ENCODE measurements around the gene FAM53A.

The FAM53A gene

GRCh38 chr4:1656986-1657385 is 27.1 kb downstream of the FAM53A start:
- no peak for DNase-seq (ENCODE audit: extremely low spot score)
- TF ChIP-seq L3MBTL2 (conservative IDR thresholded peaks at IDR 0.05), result no peak
- TF ChIP-seq NFRKB (IDR thresholded peaks at IDR 0.05), result no peak
- no peak for TF ChIP-seq PKNOX1 (IDR thresholded peaks at IDR 0.05)
- no peak for TF ChIP-seq FOXK2 (IDR thresholded peaks at IDR 0.05)
- no peak for TF ChIP-seq FOXA1 (IDR thresholded peaks at IDR 0.05)
- no peak for TF ChIP-seq FOXM1 (IDR thresholded peaks at IDR 0.05; ENCODE audit: borderline replicate concordance)
- no peak for TF ChIP-seq ELF4 (IDR thresholded peaks at IDR 0.05)
- TF ChIP-seq SUZ12 (IDR thresholded peaks at IDR 0.05), result no peak
- no peak for TF ChIP-seq CTBP1 (IDR thresholded peaks at IDR 0.05; ENCODE audit: borderline replicate concordance)
- POLR2A ChIA-PET, result no interaction called here
- CTCF ChIA-PET, result interaction anchor here (0.8 kb wide), 1 partner anchor 37 kb away, joined by 4 read pairs; no protein-coding TSS in a partner anchor

DNA sequence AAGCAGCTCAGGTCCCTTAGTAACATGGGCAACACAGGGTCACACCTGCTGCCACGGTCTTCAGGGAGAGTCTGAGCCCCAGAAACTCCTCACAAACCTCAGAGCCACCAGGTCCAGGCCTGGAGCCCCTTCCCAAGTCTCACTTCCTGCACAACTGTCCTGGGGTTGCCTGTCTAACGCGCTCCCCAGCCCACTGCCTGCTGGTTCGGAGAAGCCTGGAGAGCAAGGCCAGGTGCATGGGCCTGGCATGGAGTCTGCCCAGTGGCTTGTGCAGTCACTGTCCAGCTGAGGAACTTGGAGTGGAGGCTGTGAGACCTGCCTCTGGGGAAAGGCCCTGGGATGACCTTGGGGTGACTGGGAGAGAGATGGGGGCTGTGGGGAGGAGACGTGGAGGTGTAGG is 28.0 kb downstream of the FAM53A start:
- DNase-seq (ENCODE audit: extremely low spot score), result no peak
- TF ChIP-seq NFRKB (IDR thresholded peaks at IDR 0.05) (no peak), HDGF (IDR thresholded peaks at IDR 0.05; ENCODE audit: borderline replicate concordance) (no peak), CTBP1 (IDR thresholded peaks at IDR 0.05; ENCODE audit: borderline replicate concordance) (no peak), SP1 (IDR thresholded peaks at IDR 0.05) (no peak), FOXK2 (IDR thresholded peaks at IDR 0.05) (no peak), ARNT (IDR thresholded peaks at IDR 0.05) (no peak), TARDBP (IDR thresholded peaks at IDR 0.05) (no peak), FOXM1 (IDR thresholded peaks at IDR 0.05; ENCODE audit: borderline replicate concordance) (no peak), BHLHE40 (IDR thresholded peaks at IDR 0.05; ENCODE audit: borderline replicate concordance) (no peak), LEF1 (IDR thresholded peaks at IDR 0.05; ENCODE audit: borderline replicate concordance) (no peak), ZNF384 (IDR thresholded peaks at IDR 0.05) (no peak)
- ChIA-PET CTCF (interaction anchor here (0.8 kb wide), 1 partner anchor 37 kb away, joined by 4 read pairs; no protein-coding TSS in a partner anchor), POLR2A (no interaction called here)

GRCh38 chr4:1655676-1656075 is 28.4 kb downstream of the FAM53A start:
- no peak for TF ChIP-seq NFRKB (IDR thresholded peaks at IDR 0.05)
- no peak for TF ChIP-seq BHLHE40 (IDR thresholded peaks at IDR 0.05; ENCODE audit: borderline replicate concordance)
- no peak for TF ChIP-seq L3MBTL2 (conservative IDR thresholded peaks at IDR 0.05)
- no peak for TF ChIP-seq ELF4 (IDR thresholded peaks at IDR 0.05)
- ChIA-PET POLR2A (no interaction called here), CTCF (no interaction called here)

DNA sequence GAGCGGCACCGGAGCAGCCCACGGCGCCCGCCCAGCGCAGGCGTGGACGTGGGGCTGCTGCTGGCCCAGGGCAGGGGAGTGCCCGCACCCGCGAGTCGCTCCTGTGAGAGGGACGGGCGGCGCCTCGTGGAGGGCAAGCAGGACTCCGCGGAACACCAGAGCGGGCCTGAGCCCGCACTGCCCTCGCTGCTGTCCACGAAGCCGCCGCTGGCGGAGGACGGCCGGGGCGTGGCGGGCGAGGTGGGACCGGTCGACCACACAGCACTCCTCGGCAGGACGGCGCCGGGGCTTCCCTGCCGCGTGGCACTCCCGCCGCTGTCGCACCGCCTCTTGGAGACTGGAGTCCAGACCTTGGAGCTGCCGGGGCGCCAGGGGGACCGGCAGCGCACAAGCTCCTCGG is 29.0 kb downstream of the FAM53A start:
- ChIA-PET POLR2A (no interaction called here), CTCF (no interaction called here)
- TF ChIP-seq CTBP1 (IDR thresholded peaks at IDR 0.05; ENCODE audit: borderline replicate concordance) (no peak), L3MBTL2 (conservative IDR thresholded peaks at IDR 0.05) (no peak), FOXM1 (IDR thresholded peaks at IDR 0.05; ENCODE audit: borderline replicate concordance) (no peak), SUZ12 (IDR thresholded peaks at IDR 0.05) (no peak), ELF4 (IDR thresholded peaks at IDR 0.05) (no peak), PKNOX1 (IDR thresholded peaks at IDR 0.05) (no peak), BHLHE40 (IDR thresholded peaks at IDR 0.05; ENCODE audit: borderline replicate concordance) (no peak), LEF1 (IDR thresholded peaks at IDR 0.05; ENCODE audit: borderline replicate concordance) (no peak), TARDBP (IDR thresholded peaks at IDR 0.05) (no peak)
- DNase-seq (ENCODE audit: extremely low spot score), result no peak

More at GRCh38 chr4:1655676-1656075, 28.4 kb downstream of the FAM53A start:
- DNase-seq (ENCODE audit: extremely low spot score), result no peak

GRCh38 chr4:1654216-1654955 is 29.7 kb downstream of the FAM53A start:
- TF ChIP-seq FOXM1 (IDR thresholded peaks at IDR 0.05; ENCODE audit: borderline replicate concordance) (no peak), CTBP1 (IDR thresholded peaks at IDR 0.05; ENCODE audit: borderline replicate concordance) (no peak), ARNT (IDR thresholded peaks at IDR 0.05) (no peak), NFRKB (IDR thresholded peaks at IDR 0.05) (no peak), ELF4 (IDR thresholded peaks at IDR 0.05) (no peak), SP1 (IDR thresholded peaks at IDR 0.05) (no peak), LEF1 (IDR thresholded peaks at IDR 0.05; ENCODE audit: borderline replicate concordance) (no peak), FOXA1 (IDR thresholded peaks at IDR 0.05) (no peak), FOXK2 (IDR thresholded peaks at IDR 0.05) (no peak), TARDBP (IDR thresholded peaks at IDR 0.05) (no peak), SUZ12 (IDR thresholded peaks at IDR 0.05) (no peak), ZNF384 (IDR thresholded peaks at IDR 0.05) (no peak), PKNOX1 (IDR thresholded peaks at IDR 0.05) (no peak), L3MBTL2 (conservative IDR thresholded peaks at IDR 0.05) (no peak), HDGF (IDR thresholded peaks at IDR 0.05; ENCODE audit: borderline replicate concordance) (no peak)
- ChIA-PET CTCF (no interaction called here), POLR2A (no interaction called here)
- DNase-seq (ENCODE audit: extremely low spot score), result no peak

DNA sequence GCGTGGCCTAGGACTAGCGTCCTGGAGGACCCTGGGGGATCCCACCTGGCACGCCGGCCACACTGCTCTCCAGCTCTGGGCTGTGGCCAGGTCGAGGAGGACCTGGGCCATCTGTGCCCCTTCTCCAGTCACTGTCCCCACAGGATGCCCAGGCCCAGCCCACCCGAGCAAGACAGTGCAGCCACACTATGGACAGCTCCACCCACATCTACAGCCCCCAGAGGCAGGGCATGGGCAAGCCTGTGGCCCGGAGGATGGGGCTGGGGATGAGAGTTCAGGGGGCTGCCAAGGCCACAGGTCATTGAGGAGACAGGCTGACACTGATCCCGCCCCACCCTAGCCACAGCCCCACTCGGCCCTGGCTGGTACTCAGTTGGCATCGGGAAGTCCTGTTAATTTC is 30.3 kb downstream of the FAM53A start:
- ChIA-PET POLR2A (no interaction called here), CTCF (no interaction called here)
- DNase-seq (ENCODE audit: extremely low spot score), result no peak
- no peak for TF ChIP-seq TARDBP (IDR thresholded peaks at IDR 0.05)
- TF ChIP-seq LEF1 (IDR thresholded peaks at IDR 0.05; ENCODE audit: borderline replicate concordance), result no peak
- no peak for TF ChIP-seq PKNOX1 (IDR thresholded peaks at IDR 0.05)
- TF ChIP-seq ZNF384 (IDR thresholded peaks at IDR 0.05), result no peak
- TF ChIP-seq ELF4 (IDR thresholded peaks at IDR 0.05), result no peak
- no peak for TF ChIP-seq L3MBTL2 (conservative IDR thresholded peaks at IDR 0.05)
- no peak for TF ChIP-seq FOXK2 (IDR thresholded peaks at IDR 0.05)
- TF ChIP-seq NFRKB (IDR thresholded peaks at IDR 0.05), result no peak
- TF ChIP-seq ARNT (IDR thresholded peaks at IDR 0.05), result no peak
- TF ChIP-seq FOXM1 (IDR thresholded peaks at IDR 0.05; ENCODE audit: borderline replicate concordance), result no peak
- no peak for TF ChIP-seq CTBP1 (IDR thresholded peaks at IDR 0.05; ENCODE audit: borderline replicate concordance)
- TF ChIP-seq BHLHE40 (IDR thresholded peaks at IDR 0.05; ENCODE audit: borderline replicate concordance), result no peak
- TF ChIP-seq FOXA1 (IDR thresholded peaks at IDR 0.05), result no peak
- TF ChIP-seq SP1 (IDR thresholded peaks at IDR 0.05), result no peak
- no peak for TF ChIP-seq HDGF (IDR thresholded peaks at IDR 0.05; ENCODE audit: borderline replicate concordance)
- no peak for TF ChIP-seq SUZ12 (IDR thresholded peaks at IDR 0.05)
